GM12878 (cell line): ENCODE data around the gene PKNOX1. TPM values are rescaled to one million over a fixed set of nuclear protein-coding genes. Genes with fewer than 3 reads are reported as not detected.

ENCODE experiments used
- ATAC-seq: fragments of 200-7000 bp; cut with Tn5 transposase; 3 replicates; pipeline ENCODE4 v1.9.1; 2020; ENCODE audit warnings: mild to moderate bottlenecking, moderate library complexity
- BruUV-seq: library from RNA; stranded (reverse); fragments of 400-500 nt; replicated peaks from 2 replicates; lab custom pipeline; 2021; lab: Mats Ljungman, UMichigan
- CTCF ChIA-PET: fragments of 300-600 bp; sonication (Branson Sonifier 250); formaldehyde crosslinking; extraction: SDS; loops from one replicate; lab custom pipeline; 2021; ENCODE audit warnings: inconsistent platforms; lab: Yijun Ruan, JAX
- POLR2A ChIA-PET: fragments of 350-600 bp; formaldehyde crosslinking; extraction: SDS; loops from one replicate; lab custom pipeline; 2021; ENCODE audit warnings: inconsistent platforms; lab: Charles Lee
- RAD21 ChIA-PET: fragments of 300-600 bp; sonication (Branson Sonifier 250); formaldehyde crosslinking; loops from one replicate; lab custom pipeline; 2023; ENCODE audit warnings: antibody characterized with exemption; ENCODE audit not compliant: unreplicated experiment; lab: Charles Lee
- SMC1A ChIA-PET: fragments of 300-600 bp; sonication (Branson Sonifier 250); formaldehyde crosslinking; loops from one replicate; lab custom pipeline; 2023; ENCODE audit not compliant: unreplicated experiment, uncharacterized antibody; lab: Charles Lee
- DNase-seq: peaks from one replicate; pipeline ENCODE4 v3.0.0-alpha.2; 2011; ENCODE audit warnings: low read depth, low spot score
- FAIRE-seq: peaks from 3 replicates; lab custom pipeline; 2011; peaks lifted over from hg19 to GRCh38; lab: Jason Lieb, UNC
- H2AFZ ChIP-seq: 2 replicates; pipeline ENCODE4 v1.6.0; 2011; ENCODE audit warnings: low read depth, low read length, control low read depth; ENCODE audit not compliant: control insufficient read depth
- H3K27ac ChIP-seq: 2 replicates; pipeline ENCODE4 v1.5.1; 2011; ENCODE audit warnings: control low read depth; ENCODE audit not compliant: control insufficient read depth, insufficient read depth
- H3K27me3 ChIP-seq, 2 experiments: replicated peaks in 1 of 2; 2 replicates each; pipeline versions ENCODE4 v1.6.0 to v1.6.1; 2011; ENCODE audit warnings: low read length in 1 of 2; ENCODE audit not compliant: control insufficient read depth in 2 of 2, insufficient read depth in 2 of 2
- H3K36me3 ChIP-seq, 2 experiments: 2 replicates each; pipeline ENCODE4 v1.5.1; 2011; ENCODE audit warnings: low read length in 1 of 2; ENCODE audit not compliant: control insufficient read depth in 2 of 2, insufficient read depth in 2 of 2
- H3K4me1 ChIP-seq: 2 replicates; pipeline ENCODE4 v1.6.1; 2011; ENCODE audit warnings: mild to moderate bottlenecking, low read length, moderate library complexity, mixed read lengths; ENCODE audit not compliant: control insufficient read depth, insufficient read depth
- H3K4me2 ChIP-seq: 2 replicates; pipeline ENCODE4 v1.6.0; 2011; ENCODE audit warnings: control low read depth; ENCODE audit not compliant: control insufficient read depth, insufficient read depth
- H3K4me3 ChIP-seq: fragments of 200-600 bp; sonication (generic); 2 replicates; pipeline ENCODE4 v1.5.1; 2016
- H3K79me2 ChIP-seq: 2 replicates; pipeline ENCODE4 v1.6.0; 2011; ENCODE audit warnings: low read length; ENCODE audit not compliant: control insufficient read depth, insufficient read depth
- H3K9ac ChIP-seq: 2 replicates; pipeline ENCODE4 v1.8.0; 2011; ENCODE audit warnings: low read length, control low read depth, mixed read lengths; ENCODE audit not compliant: control insufficient read depth, insufficient read depth
- H3K9me3 ChIP-seq: replicated peaks from 3 replicates; pipeline ENCODE4 v1.5.1; 2011; ENCODE audit warnings: mild to moderate bottlenecking, low read length; ENCODE audit not compliant: control insufficient read depth, insufficient read depth
- H4K20me1 ChIP-seq: 2 replicates; pipeline ENCODE4 v1.6.0; 2011; ENCODE audit not compliant: control insufficient read depth, insufficient read depth
- CREM ChIP-seq: IDR thresholded peaks from 2 replicates; pipeline ENCODE4 v1.6.1; 2014; ENCODE audit warnings: antibody characterized with exemption, low read depth
- EED ChIP-seq: sonication (generic); IDR thresholded peaks from 2 replicates; pipeline ENCODE4 v1.6.1; 2016; ENCODE audit warnings: antibody characterized with exemption, low read depth
- EGR1 ChIP-seq, 2 experiments: IDR thresholded peaks; 1 replicate in 1 of 2; 2 replicates in 1 of 2; pipeline ENCODE4 v1.6.1; 2011 to 2012; ENCODE audit warnings: low read depth in 2 of 2, low read length in 2 of 2, borderline replicate concordance in 1 of 2, mild to moderate bottlenecking in 1 of 2, moderate library complexity in 1 of 2
- EP300 ChIP-seq, 2 experiments: fragments of 150-350 bp in 1 of 2; IDR thresholded peaks; 2 replicates each; pipeline ENCODE4 v1.6.1; 2011 to 2012; ENCODE audit warnings: low read depth in 2 of 2, low read length in 2 of 2, borderline replicate concordance in 1 of 2, improper control_type of control experiment in 1 of 2, inconsistent platforms in 1 of 2; ENCODE audit not compliant: control insufficient read depth in 1 of 2
- ETV6 ChIP-seq, 2 experiments: fragments of 450-650 bp in 1 of 2; IDR thresholded peaks in 1 of 2; conservative IDR thresholded peaks in 1 of 2; 2 replicates each; pipeline ENCODE4 v1.6.1; 2014; ENCODE audit warnings: antibody characterized with exemption in 1 of 2, borderline replicate concordance in 1 of 2, low read depth in 1 of 2, mild to moderate bottlenecking in 1 of 2, moderate library complexity in 1 of 2
- JUNB ChIP-seq: IDR thresholded peaks from 2 replicates; pipeline ENCODE4 v1.6.1; 2016; ENCODE audit warnings: antibody characterized with exemption, mild to moderate bottlenecking
- MEF2B ChIP-seq: fragments of 450-650 bp; IDR thresholded peaks from 2 replicates; pipeline ENCODE4 v1.6.1; 2018; ENCODE audit warnings: mild to moderate bottlenecking, moderate library complexity; ENCODE audit not compliant: partially characterized antibody, poor library complexity, severe bottlenecking
- MTA3 ChIP-seq: IDR thresholded peaks from 2 replicates; pipeline ENCODE4 v1.6.1; 2012; ENCODE audit warnings: low read length, inconsistent platforms, borderline replicate concordance
- RCOR1 ChIP-seq: conservative IDR thresholded peaks from 2 replicates; pipeline ENCODE4 v1.6.1; 2012; ENCODE audit warnings: low read depth, low read length, improper control_type of control experiment
- RFX5 ChIP-seq: IDR thresholded peaks from 2 replicates; pipeline ENCODE4 v1.6.1; 2011; ENCODE audit warnings: low read depth, low read length, improper control_type of control experiment
- SPI1 ChIP-seq: IDR thresholded peaks from 2 replicates; pipeline ENCODE4 v1.6.1; 2011; ENCODE audit warnings: low read depth, mild to moderate bottlenecking, low read length, moderate library complexity, borderline replicate concordance; ENCODE audit not compliant: insufficient read depth
- YBX1 ChIP-seq: fragments of 450-650 bp; IDR thresholded peaks from 2 replicates; pipeline ENCODE4 v1.6.1; 2016; ENCODE audit warnings: antibody characterized with exemption
- ZNF687 ChIP-seq: fragments of 450-650 bp; IDR thresholded peaks from 2 replicates; pipeline ENCODE4 v1.6.1; 2017; ENCODE audit warnings: mild to moderate bottlenecking, moderate library complexity
- WGBS: methylation state at CpG from one replicate; pipeline ENCODE4 v1.1.6; 2016; ENCODE audit warnings: low lambda C conversion rate; ENCODE audit not compliant: insufficient replicate concordance, insufficient coverage; ENCODE audit errors: missing lambda C conversion rate; 5-methylcytosine and 5-hydroxymethylcytosine counted together
- in situ Hi-C: fragments of 300-500 bp; cut with MboI; formaldehyde crosslinking; loops from 9 replicates; pipeline ENCODE4 v1.14.3; 2018; ENCODE audit warnings: mixed read lengths
- intact Hi-C: fragments of 100-400 bp; cut with micrococcal nuclease; formaldehyde crosslinking; loops from one replicate; pipeline ENCODE4 v1.14.2; 2022; ENCODE audit not compliant: unreplicated experiment
- polyA plus RNA-seq, 11 experiments: library from polyadenylated mRNA; depleted of rRNA in 4 of 11; unstranded in 6 of 11; stranded (reverse) in 5 of 11; fragments of >200 nt; fragmentation: Nextera tagmentation in 4 of 11; fragmentation: Illumina TruSeq in 1 of 11; extraction: Ambion mirVana in 4 of 11; extraction: Trizol in 1 of 11; gene quantifications; 1 replicate in 1 of 11; 2 replicates in 10 of 11; pipeline versions ENCODE4 v1.2.1 to v1.2.3, GENCODE V29; 2011 to 2016; ENCODE audit warnings: inconsistent platforms in 2 of 11, missing spikeins in 2 of 11, low read depth in 1 of 11
- total RNA-seq, 4 experiments: library from RNA; depleted of rRNA in 3 of 4; stranded (reverse); fragments of >200 nt in 3 of 4; fragmentation: Illumina TruSeq in 1 of 4; extraction: Trizol in 1 of 4; gene quantifications; 2 replicates each; pipeline versions ENCODE4 v1.2.1 to v1.2.3, GENCODE V29; 2013 to 2021
- TF ChIP-seq, protein P1 (sequence below): fragments of 450-650 bp; IDR thresholded peaks from 2 replicates; pipeline ENCODE4 v1.6.1; 2018; ENCODE audit warnings: mild to moderate bottlenecking, low read depth, moderate library complexity; ENCODE audit not compliant: partially characterized antibody

PKNOX1 gene
- total and polyA plus RNA-seq, 10 of the 15 experiments (the other 5 are each of a cell fraction or from before 2014, with no cell fraction given): 6.9 to 23.7 (median 13.2) TPM

- CTCF ChIA-PET: interaction anchor here (0.6 kb wide), 1 partner anchor 148 kb away, joined by 3 read pairs; no protein-coding TSS in a partner anchor
- H3K36me3 ChIP-seq: peaks cover 7 to 9% of the 10 kb centered on the region in 2 experiments; a peak in 3 of 4 replicates
Measured at GRCh38 chr21:43020771-43021170, 46.4 kb downstream of the PKNOX1 start.

More at GRCh38 chr21:43020771-43021170, 46.4 kb downstream of the PKNOX1 start:
- Histone ChIP-seq H2AFZ (no peak overlapping the region), H3K27ac (no peak overlapping the region), H3K4me2 (no peak overlapping the region), H3K27me3 (no peaks in the 10 kb centered on the region), H3K9ac (no peak overlapping the region), H3K9me3 (no peaks in the 10 kb centered on the region), H4K20me1 (no peaks in the 10 kb centered on the region), H3K79me2 (no peaks in the 10 kb centered on the region), H3K4me1 (peaks cover 5% of the 10 kb centered on the region), H3K4me3 (no peak overlapping the region)
- in situ Hi-C loops (no loop called here), intact Hi-C loops (no loop called here)
- FAIRE-seq: no peak
- no peak for TF ChIP-seq CREM
- no peak for TF ChIP-seq ETV6 (conservative IDR thresholded peaks at IDR 0.05 in 1 of 2, IDR thresholded peaks at IDR 0.05 in 1 of 2; ENCODE audit: borderline replicate concordance in 1 of 2, low read depth in 1 of 2)
- TF ChIP-seq MEF2B: no peak
- no peak for TF ChIP-seq EGR1 (IDR thresholded peaks at IDR 0.05; ENCODE audit: borderline replicate concordance in 1 of 2, low read depth in 2 of 2, low read length in 2 of 2)
- no peak for TF ChIP-seq MTA3
- TF ChIP-seq EP300 (IDR thresholded peaks at IDR 0.05; ENCODE audit: borderline replicate concordance in 1 of 2, control insufficient read depth in 1 of 2, low read depth in 2 of 2, low read length in 2 of 2): no peak
- no peak for TF ChIP-seq RCOR1
- no peak for TF ChIP-seq ZNF687
- no peak for TF ChIP-seq EED
- no peak for TF ChIP-seq SPI1
- TF ChIP-seq, protein P1, sequence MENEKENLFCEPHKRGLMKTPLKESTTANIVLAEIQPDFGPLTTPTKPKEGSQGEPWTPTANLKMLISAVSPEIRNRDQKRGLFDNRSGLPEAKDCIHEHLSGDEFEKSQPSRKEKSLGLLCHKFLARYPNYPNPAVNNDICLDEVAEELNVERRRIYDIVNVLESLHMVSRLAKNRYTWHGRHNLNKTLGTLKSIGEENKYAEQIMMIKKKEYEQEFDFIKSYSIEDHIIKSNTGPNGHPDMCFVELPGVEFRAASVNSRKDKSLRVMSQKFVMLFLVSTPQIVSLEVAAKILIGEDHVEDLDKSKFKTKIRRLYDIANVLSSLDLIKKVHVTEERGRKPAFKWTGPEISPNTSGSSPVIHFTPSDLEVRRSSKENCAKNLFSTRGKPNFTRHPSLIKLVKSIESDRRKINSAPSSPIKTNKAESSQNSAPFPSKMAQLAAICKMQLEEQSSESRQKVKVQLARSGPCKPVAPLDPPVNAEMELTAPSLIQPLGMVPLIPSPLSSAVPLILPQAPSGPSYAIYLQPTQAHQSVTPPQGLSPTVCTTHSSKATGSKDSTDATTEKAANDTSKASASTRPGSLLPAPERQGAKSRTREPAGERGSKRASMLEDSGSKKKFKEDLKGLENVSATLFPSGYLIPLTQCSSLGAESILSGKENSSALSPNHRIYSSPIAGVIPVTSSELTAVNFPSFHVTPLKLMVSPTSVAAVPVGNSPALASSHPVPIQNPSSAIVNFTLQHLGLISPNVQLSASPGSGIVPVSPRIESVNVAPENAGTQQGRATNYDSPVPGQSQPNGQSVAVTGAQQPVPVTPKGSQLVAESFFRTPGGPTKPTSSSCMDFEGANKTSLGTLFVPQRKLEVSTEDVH: no peak
- no peak for TF ChIP-seq JUNB
- no peak for TF ChIP-seq YBX1
- TF ChIP-seq RFX5: no peak
- POLR2A ChIA-PET: no interaction called here
- no TSS peak for BruUV-seq
- SMC1A ChIA-PET: no interaction called here
- RAD21 ChIA-PET: no interaction called here
- ATAC-seq: no peak
- WGBS: 84% methylated on average over 6 of the region's 6 CpGs
- DNase-seq: no peak
